NCI-H1436 (cell line): Measurements from ENCODE around the gene ETV6.

Experiments used
- DNase-seq: peaks from one replicate; lab custom pipeline; 2025; lab: John Stamatoyannopoulos, UW

The ETV6 gene

DNA sequence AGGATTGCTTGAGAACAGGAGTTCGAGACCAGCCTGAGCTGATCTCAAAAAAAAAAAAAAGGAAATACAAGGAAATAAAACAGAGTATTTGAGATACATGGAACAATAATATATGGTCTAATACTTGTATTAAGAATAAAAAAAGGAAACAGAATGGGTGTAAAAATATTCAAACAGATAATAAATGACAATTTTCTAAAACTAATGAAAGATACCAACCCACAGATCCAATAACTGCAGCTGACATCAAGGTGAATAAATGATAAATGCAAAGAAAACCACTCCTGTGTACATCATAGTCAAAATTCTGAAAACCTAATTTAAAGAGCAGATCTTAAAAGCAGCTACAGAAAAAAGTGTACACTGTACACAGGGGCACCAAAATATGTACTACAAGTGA, 4.1 kb upstream of the ETV6 start:
- no peak for DNase-seq

DNA sequence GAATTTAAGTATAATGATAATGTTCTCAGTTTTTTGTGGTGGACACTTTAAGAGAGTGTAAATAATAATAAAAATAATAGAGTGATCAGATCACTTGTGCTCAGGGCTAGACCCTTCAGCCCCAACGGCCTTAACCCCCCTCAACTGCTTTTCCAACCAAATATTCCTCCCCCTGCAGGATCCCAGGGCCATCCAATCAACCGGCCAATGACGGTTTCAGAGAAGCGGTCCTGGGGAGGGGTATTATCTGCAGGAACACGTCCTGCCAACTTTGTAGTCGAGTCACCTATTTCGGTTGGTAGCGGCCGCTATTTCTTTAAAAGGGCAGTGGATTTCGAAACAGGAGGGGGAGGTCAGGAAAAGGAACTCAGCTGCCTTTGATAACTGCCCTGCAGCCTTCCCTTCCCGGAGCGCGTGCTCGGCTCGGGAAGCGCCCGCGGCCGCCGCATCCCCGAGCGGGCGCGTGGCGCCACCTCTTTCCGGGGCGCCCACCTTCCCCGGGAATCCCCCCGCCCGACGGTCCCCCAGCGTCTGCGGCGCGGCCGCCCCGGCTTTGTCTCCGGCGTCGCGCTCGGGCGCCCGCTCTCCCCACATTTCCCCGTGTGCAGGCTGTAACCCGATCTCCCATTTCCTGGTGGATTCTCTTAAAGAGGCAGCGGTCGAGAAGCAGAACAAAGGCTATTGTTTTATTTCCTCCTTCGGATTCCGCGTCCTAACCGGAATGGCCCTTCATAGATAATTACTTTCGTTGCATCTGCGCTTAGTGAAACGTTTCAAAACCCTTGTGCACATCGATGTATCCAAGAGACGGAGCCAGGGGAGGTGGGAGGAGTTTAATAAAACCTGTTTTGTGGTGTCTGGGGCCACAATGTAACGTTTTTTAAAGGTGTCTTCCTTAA, 711 bp upstream of the ETV6 start:
- peak; percentile 79 for DNase-seq

DNA sequence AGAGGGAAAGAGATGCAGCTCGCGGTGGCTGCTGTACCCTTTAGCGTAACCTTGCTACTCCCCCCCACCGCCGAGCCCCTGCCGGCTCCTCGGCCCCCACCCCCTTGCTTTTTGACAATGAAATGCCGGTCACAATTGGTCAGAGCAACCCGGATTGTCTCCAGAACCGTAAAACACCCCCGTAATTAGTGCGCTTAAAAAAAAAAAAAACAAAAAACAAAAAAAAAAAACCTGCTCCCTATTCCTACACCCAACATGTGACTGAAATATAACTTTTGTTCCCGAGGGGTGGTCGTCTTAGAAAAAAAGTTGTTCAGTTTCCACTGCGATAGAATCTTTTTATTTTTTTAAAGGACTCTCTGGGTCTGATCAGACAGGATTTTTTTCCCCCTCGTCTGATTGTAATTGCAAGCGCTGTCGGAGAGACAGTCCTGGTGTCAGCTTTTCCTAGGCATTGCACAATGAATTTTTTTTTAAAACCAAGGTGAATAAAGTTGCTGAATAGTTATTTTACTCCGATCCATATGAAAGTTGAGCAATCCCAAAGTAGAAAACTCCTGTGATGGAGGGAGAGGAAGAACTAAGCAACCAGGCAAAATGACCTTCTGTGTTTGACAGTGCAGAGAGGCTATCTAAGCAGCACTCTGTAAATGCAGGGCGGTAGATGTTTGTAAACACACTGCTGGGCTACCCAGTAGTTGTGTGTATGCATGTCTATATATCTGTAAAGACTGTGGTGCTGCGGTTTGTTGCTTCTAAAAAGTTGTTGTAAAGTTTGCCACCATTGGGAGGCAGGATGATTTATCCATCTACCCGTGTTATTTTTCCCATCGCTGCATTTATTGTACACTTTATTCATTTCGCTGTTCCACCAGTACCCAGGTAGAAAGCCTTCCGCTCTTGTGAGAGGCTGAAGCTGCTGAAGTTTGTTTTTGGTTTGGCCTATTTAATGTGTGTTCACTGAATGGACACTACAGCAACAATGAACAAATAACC, 1.1 kb downstream of the ETV6 start:
- DNase-seq: no peak

DNA sequence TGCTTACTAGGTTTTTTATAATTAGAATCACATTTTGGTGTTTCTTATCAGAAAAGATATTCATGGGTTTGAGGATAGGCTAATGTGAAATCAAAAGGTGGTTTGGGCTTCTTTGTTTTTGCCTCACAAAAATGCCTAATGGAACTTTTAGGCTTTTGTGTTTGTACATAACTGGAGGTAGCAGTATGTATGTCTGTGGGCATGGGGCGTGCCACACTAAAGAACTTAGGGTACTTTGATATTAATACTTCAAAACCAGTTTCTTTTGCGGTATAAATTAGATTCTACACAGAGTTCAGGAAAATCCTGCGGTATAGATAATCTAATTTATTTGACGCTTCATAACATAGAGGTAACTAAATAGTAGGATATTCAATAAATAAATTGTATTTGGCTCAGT, 1.9 kb downstream of the ETV6 start:
- DNase-seq: no peak

DNA sequence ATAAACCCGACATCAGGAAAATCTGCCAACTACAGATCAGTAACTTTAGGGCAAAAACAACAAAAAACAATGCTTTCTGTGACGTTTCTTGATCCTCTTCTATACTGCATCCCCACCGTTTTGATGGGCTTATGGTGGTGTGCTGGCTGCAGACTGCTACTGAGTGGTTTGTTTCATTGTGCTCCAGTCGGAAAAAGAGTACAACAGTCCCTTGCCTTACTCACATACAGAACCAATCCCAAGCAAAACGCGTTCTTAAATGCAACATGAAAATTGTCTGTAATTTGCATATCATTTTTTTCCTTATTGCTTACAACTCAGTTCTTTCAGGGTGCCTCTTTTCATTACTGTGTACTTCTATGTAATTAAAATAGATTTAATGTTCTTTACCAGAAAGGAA, 2.3 kb downstream of the ETV6 start:
- no peak for DNase-seq

DNA sequence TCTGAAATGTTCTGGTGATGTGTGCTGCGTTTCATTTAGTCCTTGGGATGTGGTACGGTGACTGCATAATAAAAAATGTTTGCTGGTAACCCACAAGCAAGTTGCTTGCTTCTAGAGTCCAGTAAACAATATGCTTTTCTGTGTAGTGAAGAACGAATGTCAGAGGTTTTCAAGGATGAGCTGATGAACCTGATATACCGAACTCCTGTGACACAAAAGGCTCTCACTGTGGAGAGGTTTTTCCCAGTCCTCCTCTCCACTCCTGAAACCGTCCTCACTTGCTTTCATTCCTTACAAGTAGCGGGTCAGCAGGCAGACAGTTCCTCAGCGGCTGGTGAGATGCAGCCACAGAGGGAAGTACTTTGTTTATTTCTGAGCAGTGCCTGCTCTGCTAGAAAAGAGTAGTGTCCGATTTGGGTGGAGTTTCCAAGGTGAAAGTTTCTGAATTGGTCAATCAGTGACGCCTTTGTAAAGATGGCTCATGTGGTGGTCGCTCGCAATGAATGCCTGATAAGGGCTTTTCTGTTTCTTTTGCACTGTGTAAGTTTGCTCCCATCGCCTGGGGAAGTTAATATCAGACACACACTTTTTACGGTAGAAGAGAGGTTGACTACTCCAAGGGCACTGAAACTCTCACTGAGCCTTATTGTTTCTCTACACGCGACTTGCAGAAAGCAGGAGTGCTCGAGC, 3.0 kb downstream of the ETV6 start:
- DNase-seq: no peak

DNA sequence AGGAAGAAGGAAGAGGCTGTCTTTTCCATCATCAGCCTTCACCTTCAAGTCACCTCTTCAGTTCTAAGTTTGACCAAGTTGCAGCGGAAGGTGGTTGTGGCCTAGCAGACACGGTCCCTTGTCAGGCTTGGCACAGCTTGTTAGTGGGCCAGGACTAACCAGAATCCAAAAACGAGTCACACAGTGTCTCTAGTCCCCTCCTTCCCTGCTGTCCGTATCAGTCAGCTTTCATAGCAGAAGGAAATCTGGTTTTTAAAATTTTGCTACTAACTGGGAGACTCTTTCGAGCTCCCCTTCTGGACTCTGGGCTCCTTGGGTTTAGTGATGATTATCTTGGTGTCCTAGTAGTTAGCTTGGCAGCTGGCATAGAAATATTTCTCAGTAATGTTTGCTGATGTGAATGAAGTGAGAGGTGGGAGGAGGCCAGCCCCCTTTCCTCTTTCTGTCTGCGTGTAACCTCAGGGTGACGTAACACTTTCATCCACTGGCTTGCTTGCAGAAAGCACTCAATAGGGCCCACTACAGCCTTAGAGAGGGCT, 3.8 kb downstream of the ETV6 start:
- no peak for DNase-seq

DNA sequence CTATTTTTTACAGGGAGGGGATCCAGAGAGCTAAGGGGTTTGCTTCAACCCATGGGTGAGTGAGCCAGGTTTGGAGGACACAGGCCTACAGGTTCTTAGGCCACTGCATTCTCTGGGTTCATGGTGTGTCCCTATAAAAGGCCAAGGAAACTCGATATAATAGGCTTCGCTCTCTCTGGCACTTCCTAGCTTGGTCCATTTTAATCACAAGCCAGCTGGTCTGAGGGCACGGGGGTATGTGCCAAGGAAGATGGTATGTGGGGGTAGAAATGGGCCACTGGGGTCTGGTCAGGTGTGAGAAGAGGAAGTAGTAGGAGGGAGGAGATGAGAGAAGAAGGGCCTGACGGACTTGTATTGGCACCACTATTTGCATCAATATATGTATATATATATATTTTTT, 4.9 kb downstream of the ETV6 start:
- DNase-seq: no peak

DNA sequence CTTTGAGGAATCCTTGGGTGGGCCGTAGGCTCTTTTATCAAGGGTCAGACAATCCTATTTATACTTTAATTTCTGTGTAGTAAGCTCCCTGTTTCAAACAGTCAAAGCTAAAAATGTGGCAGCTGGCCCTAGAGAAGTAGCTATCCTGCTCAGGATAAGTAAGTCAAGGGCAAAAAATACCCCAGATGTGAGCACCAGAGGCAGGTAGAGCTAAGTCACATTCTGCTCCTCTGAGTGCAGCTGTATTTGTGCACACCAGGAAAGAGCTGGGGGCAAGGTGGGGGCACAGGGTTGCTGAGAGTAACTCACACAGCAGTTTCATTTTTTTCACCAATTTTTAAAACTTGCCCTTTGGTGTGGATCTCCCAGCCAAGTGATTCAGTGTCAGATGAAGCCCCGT, 5.3 kb downstream of the ETV6 start:
- DNase-seq: no peak

DNA sequence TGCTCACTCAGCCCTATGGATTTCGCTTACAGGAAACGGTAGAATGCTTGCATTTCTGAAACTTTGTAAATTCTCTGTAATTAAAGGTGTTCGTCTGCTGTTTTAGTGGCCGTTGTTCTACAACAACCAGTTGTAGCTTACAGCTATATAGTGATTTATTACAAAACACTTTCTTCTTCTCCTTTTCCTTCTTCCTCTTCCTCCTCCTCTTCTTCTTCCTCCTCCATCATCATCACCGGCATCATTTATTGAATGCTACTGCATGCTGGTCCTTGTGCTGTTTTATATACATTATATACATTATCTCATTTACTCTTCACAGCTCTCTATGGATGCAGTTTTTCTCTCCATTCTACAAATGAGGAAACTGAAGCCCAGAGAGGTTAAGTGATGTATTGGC, 6.4 kb downstream of the ETV6 start:
- DNase-seq: no peak

DNA sequence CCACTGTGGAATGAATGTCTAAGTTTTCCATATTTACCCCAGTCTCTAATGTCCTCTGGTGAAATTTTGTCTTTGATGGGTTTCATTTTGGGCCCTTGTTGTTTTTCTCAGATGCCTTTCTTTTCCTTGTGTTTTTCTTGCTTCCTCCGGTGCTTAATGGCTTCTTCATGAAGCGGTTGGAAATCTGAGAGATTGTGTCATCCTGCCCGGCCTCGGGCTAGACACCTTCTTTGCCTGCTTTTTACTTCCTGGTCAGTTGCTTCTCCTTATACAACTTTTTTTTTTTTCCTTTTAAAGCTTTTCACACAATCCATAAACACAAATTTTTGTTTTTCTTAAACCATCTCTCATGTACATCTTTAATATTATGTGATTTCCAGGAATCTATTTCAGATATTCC, 7.1 kb downstream of the ETV6 start:
- DNase-seq: no peak

DNA sequence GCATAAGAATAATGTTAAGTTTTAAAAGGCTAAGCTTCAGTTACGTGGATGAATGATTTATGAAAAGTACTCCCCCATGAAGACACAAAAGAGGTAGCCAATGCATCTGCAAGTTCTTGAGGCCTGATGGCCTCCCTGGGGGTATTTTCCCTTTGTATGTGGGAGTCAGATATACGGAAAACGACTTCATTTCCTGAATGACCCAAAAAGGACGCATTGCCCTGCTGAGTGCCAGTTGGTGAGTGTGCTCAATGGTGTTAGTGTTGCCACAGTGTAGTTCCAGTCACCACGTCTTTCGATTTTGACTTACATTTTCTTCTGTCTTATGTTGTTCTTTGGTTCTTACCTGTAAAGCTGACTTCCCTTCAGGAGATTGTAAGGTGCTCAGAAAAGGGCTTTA, 8.0 kb downstream of the ETV6 start:
- no peak for DNase-seq

DNA sequence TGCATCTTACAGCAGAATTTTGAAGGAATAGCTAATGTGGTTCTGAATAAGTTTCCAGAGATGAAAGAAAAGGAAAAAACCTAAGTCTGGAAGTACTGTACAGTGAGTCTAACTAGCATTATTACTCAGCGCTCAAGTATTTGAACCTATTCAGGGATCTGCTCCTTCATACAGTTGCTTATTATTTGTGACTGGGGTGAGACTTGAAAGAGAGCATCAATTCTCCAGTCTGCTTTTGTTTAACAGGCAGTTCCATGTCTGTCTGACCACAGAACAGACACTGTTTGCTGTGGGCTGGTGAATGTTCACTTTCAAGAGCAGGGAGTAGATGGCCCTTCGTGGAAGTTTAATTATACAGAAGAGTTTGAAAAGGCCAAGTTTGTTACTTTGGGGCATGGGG, 9.3 kb downstream of the ETV6 start:
- DNase-seq: no peak

DNA sequence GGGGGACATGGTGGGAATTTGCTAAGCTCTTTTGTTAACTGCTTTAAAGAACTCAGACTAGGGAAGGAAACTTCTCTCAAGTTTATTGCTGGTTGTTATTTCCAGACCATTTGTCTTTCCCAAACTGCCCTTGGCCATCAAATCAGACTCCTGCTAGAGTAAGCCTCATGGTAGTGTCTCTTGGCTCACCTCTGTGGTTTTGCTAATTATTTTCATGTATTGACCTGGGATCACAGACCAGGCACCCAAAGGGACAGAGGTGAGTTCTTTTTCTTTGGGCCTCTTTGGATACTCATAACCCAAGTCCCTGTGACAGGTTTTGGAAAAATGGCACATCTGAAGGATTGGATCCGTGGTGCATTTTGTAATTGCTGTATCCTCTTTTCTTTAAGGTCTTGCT, 11.2 kb downstream of the ETV6 start:
- no peak for DNase-seq

DNA sequence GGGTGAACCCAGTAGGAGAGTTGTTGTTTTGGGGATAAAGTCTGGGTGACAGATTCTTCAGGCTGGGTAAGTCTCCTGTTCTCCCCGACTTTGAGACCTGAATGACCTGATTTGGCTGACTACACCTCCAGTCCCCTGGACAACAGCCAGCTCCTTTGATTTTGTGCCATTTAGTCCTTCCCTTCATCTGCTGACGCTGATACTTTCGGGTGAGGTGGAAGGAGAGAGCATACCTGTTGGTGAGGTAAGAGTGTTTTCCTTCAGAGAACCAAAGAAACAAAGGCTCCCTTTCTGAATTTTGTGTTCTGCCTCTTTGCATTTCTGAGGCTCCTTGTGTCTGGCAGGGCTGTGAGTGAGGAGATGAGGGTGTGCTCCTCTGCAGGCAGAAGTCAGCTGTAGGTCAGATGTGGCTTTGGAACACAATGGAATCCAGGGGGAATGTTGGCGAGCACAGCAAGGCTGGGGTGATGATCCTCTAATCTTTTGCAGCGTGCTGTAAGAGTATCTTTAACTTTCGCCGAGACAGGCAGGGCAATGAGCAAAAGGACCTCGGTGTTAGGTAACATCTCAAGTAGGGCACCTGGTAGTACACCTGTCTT, 12.1 kb downstream of the ETV6 start:
- DNase-seq: no peak

DNA sequence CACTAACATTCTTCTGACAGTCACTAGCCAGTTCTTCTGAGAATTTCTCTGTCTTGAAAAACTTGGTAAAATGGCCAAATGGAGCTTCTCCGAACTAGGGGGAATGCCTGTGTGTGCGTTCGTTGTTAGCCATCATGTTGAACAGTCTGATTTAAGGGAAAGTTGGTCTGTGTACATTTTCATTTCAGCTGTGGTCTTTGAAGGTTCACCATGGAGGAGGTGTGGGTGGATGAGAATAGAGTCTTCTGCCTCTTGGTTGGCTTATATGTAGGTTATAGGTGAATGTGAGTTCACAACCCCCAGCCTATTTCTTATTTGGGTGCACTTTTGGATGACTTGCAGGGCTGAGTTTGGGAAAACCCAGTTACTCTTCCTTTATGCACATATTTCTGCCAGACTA, 12.9 kb downstream of the ETV6 start:
- DNase-seq: no peak

DNA sequence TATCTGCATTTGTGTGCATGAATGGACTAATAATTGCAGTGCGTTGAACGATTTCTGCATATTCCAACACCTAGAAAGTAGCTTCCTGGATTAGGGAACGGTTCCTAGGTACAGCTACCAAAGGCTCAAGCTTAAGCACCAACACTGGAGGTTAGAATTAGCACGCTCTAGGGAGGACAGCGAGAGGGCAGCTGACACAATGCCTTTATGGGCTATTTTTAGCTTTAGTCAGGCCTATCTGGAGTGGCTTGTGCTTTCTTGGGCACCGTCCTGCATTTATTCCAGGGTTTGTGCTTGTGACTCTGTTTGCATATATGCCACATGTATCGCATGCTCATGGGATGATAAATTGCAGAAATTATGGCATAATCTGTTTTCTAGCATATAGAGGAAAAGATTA, 13.7 kb downstream of the ETV6 start:
- no peak for DNase-seq

DNA sequence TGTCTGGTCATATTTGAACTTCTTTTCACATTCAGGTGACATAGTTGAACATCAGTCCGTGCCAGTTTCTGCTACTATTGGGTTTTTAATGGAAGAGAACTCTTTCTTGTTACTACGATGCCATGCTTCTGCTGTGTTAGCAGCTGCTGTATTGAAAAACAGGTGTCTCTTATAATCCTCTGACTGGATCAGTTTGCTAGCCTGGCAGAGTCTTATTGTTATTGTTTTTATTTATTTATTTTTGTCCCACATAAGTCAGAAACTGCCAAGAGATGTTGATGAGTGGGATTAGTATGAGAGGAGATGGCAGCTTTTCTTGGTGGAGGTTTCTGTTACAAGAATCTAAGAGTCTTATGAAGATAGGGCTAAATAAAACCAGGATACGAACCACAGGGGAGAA, 14.6 kb downstream of the ETV6 start:
- no peak for DNase-seq

DNA sequence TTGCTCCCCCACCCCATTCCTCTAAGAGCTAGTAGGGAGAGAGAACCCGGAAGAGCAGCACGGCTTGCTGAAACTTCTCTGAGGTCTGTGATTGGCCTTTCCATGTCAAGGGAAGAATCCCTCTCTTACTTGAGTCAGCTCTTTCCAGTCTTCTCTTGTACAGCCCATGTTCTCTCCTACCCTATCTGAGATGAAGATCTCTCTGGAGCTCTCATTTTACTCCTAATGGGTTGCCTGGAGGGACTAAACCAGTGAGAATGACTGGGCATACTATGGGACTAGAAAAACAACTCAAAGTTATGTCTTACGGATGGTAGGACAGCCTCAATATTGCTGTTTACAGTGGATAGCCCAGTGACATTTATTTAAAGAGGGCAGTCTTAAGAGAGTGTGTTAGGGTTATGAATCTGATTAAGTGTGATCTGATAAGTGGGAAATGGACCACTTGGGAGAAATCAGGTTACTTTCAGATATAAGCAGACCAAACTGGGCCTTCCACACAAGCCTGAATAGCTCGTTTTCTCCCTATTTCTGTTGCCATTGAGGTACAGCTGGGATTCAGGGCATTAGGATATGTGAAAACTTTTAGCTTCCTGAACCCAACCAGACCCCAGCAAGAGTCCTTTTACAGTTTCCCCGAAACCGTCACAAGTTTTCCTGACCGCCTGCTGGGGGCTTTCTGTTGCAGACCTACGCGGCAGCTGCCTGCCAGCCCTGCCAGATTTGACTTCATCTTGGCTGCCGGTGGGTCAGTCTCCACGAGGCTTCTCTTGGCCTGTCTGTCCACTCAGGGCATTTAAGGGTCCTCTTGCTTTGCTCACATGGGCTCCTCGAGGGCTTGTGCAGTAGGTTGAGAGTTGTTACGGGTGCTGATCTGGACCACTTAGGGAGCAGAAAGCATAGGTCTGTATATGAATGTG, 16.9 kb downstream of the ETV6 start:
- no peak for DNase-seq

DNA sequence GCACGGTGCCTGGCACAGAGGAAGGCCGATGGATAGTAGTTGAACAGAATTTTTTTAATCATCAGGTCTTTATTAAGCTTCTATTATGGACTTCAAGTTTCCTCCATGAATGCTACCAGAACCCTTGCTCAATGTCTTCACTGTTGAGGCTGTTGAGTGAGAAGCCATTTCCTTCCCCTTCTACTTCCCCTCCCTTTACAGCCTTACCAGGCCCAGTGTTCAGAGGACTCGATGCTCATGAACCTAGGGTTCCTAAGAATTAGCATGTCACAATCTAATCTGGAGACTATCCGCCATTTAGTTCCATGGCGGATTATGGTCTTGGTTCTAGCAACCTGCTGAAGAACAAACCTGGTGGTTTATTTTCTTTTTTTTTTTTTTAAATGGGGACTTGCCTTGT, 17.7 kb downstream of the ETV6 start:
- no peak for DNase-seq

DNA sequence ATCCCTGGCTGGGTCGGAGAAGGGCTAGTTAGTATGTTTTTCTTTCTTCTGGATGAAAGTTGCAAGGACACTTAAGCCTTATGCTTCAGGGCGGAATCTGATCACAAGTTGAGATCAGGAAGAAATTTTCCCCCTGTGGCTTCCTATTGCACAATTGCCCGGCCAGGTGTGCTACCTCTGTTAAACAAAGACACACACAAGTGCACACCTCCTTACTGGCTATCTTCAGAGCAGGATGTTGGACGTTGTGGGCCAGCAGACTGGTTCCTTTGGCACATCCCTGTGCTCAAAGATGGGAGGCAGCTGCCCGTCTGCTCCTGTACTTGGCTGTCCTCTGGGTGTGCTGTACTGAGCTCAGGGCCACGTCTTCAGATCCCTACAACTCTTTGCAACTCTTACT, 19.1 kb downstream of the ETV6 start:
- no peak for DNase-seq
